SH-SY5Y (cell line): ENCODE data around the gene PWP2.

Experiments
- GATA2 ChIP-seq: IDR thresholded peaks from 2 replicates; pipeline ENCODE4 v1.6.1; 2011; ENCODE audit warnings: mild to moderate bottlenecking, low read depth, low read length
- GATA3 ChIP-seq: IDR thresholded peaks from 2 replicates; pipeline ENCODE4 v1.6.1; 2011; ENCODE audit warnings: low read depth, mild to moderate bottlenecking, low read length, moderate library complexity

PWP2 gene

GRCh38 chr21:44074315-44074958 is 32.8 kb upstream of the PWP2 start:
- no peak for TF ChIP-seq GATA2
- no peak for TF ChIP-seq GATA3

- no peak for TF ChIP-seq GATA2
- TF ChIP-seq GATA3: no peak
These were observed 30.9 kb upstream of the PWP2 start for GRCh38 chr21:44076316-44076715.

GRCh38 chr21:44078411-44078981 is 28.7 kb upstream of the PWP2 start:
- TF ChIP-seq GATA3 (no peak), GATA2 (no peak)

- TF ChIP-seq GATA3 (no peak), GATA2 (no peak)
These were observed 27.8 kb upstream of the PWP2 start for GRCh38 chr21:44079446-44079845.

GRCh38 chr21:44079846-44080245 is 27.4 kb upstream of the PWP2 start:
- TF ChIP-seq GATA3 (no peak), GATA2 (no peak)

DNA sequence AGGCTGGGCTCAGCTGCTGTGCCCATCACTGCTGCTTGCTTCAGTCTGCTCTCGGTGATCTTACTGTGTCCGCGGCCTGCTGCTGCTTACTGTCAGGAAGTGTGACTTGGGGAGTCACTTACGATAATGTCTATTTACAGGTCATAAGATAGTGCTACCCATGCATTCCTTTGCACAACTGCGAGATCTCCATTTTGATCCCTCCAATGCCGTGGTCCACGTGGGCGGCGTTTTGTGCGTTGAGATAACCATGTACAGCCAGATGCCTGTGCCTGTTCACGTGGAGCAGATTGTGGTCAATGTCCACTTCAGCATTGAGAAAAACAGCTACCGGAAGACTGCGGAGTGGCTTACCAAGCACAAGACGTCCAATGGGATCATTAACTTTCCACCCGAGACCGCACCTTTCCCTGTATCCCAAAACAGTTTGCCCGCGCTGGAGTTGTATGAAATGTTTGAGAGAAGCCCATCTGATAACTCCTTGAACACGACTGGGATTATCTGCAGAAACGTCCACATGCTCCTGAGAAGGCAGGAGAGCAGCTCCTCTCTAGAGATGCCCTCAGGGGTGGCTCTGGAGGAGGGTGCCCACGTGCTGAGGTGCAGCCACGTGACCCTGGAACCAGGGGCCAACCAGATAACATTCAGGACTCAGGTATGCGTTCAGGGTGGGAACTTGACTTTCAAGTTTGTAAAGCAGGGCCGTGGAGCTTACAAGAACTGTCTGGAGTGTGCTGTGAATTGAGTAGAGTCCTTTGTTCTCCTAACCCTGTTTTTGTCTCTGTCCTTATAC is 24.4 kb upstream of the PWP2 start:
- TF ChIP-seq GATA2 (no peak), GATA3 (no peak)

DNA sequence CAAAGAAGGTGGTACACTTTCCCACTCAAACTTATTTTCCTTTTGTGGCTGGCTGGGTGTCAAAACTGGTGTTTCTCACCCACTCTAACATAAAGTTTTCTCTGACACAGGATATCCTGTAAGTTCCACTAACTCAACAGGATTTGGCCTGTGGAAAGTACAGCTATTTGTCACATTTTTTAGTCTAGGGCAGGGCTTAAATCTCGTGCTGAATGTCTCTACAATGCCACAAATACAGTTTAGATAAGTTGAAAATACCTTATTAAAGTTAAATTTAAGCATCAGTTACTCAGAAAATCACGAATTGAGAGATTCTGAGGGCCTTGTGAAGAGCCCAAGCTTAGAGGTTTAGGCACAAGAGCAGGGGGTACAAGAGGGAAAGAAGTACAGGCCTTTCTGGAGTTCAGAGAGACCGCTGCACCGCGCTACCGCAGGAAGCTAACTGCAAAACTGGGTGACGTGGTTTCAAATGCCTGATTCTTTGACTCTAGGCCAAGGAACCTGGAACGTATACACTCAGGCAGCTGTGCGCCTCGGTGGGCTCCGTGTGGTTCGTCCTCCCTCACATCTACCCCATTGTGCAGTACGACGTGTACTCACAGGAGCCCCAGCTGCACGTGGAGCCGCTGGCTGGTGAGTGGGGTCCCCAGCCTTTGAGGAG is 23.4 kb upstream of the PWP2 start:
- TF ChIP-seq GATA3: no peak
- no peak for TF ChIP-seq GATA2

DNA sequence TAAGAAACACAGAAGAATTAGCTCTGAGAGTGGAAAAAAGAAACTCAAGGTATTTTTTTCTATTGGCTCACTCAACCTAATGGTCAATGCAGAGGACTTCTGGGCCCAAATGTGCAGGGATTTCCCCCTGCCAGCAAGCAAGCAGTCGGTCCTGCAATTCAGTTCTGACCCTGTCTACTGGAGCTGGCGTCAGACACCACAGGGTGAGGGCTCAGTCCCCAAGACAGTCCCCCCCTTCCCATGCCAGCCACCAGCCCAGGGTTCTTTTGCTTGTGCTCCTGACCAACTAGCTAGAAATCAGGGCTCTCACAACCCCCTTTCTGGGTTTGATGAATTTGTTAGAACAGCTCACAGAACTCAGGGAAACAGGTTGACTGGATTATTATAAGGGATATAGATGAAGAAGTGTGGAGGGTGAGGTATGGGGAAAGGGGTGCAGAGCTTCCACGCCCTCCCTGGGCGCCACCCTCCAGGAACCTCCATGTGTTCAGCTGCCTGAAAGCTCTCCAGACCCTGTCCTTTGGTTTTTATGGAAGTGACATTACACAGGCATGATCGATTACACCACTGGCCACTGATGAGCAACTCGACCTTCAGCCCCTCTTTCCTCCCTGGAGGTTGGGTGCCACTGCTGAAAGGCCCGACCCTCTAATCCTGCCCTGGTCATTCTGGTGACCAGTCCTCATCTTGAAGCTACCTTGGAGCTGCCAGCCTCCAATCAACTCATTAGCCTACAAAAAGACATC is 22.5 kb upstream of the PWP2 start:
- no peak for TF ChIP-seq GATA3

- TF ChIP-seq GATA2 (no peak), GATA3 (no peak)
These were observed 21.5 kb upstream of the PWP2 start for GRCh38 chr21:44085491-44086321.

DNA sequence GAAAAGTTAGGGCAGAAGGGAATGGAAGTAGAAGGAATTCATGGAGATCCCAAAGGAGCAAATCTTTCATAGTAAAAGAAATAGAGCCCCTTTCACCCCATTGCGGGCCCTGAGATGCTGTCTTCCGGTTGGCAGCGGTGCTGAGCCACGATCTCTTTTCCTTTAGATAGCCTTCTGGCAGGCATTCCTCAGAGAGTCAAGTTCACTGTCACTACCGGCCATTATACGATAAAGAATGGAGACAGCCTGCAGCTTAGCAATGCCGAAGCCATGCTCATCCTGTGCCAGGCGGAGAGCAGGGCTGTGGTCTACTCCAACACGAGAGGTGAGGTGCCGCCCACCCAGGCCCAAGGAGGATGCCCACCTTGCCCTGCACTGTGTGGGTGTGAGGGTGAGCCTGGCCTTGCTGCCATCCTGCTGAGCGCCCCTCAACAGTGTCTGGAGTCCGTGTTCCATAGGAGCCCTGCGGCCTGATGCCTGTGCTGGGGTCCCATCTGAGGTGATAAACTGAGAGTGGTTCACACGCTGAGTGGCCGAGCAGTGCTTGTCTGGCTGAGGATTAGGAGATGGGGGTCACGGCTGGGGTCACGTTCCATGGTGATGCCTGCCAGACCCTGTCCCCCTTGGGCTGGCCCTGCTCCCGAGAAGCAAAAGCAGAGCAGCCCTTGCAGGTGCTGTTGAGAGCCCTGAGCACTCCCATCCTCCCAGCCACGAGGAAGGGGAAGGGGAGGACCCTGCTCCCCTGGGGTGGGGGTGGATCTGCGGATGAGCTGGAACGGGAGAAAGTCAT is 20.4 kb upstream of the PWP2 start:
- no peak for TF ChIP-seq GATA2
- no peak for TF ChIP-seq GATA3

GRCh38 chr21:44087426-44088400 is 19.5 kb upstream of the PWP2 start:
- TF ChIP-seq GATA2 (no peak), GATA3 (no peak)
